MCF 10A (cell line): ENCODE results near the gene PPFIA4. TPM values are rescaled to one million over a fixed set of nuclear protein-coding genes. Genes with fewer than 3 reads are reported as not detected.

Experiments
- BruUV-seq: library from RNA; stranded (reverse); fragments of 400-500 nt; replicated peaks from 2 replicates; lab custom pipeline; 2021; lab: Mats Ljungman, UMichigan
- CTCF ChIA-PET: fragments of 300-600 bp; sonication (Branson Sonifier 250); formaldehyde crosslinking; extraction: SDS; loops from one replicate; lab custom pipeline; 2021; ENCODE audit warnings: antibody characterized with exemption, inconsistent platforms; lab: Yijun Ruan, JAX
- POLR2A ChIA-PET: fragments of 300-600, 350-650 bp; sonication (Branson Sonifier 250); formaldehyde crosslinking; extraction: SDS; loops from one replicate; lab custom pipeline; 2020; ENCODE audit warnings: antibody characterized with exemption, inconsistent platforms; lab: Yijun Ruan, JAX
- DNase-seq: peaks from one replicate; pipeline ENCODE4 v3.0.0-alpha.2; 2018; ENCODE audit not compliant: unreplicated experiment
- H3K27ac Mint-ChIP-seq: one replicate; pipeline ENCODE4 v1.8.0; 2022; ENCODE audit warnings: mild to moderate bottlenecking, low read depth, mixed read lengths; ENCODE audit not compliant: unreplicated experiment
- H3K27me3 Mint-ChIP-seq: one replicate; pipeline ENCODE4 v1.8.0; 2022; ENCODE audit warnings: mixed read lengths; ENCODE audit not compliant: insufficient read depth, unreplicated experiment
- H3K36me3 Mint-ChIP-seq: one replicate; pipeline ENCODE4 v1.8.0; 2022; ENCODE audit warnings: mild to moderate bottlenecking, moderate library complexity, mixed read lengths; ENCODE audit not compliant: insufficient read depth, unreplicated experiment
- H3K4me1 Mint-ChIP-seq: one replicate; pipeline ENCODE4 v1.8.0; 2022; ENCODE audit warnings: mixed read lengths; ENCODE audit not compliant: insufficient read depth, unreplicated experiment
- H3K4me3 Mint-ChIP-seq: one replicate; pipeline ENCODE4 v1.8.0; 2022; ENCODE audit warnings: mild to moderate bottlenecking, moderate library complexity, mixed read lengths; ENCODE audit not compliant: unreplicated experiment
- H3K9me3 Mint-ChIP-seq: one replicate; pipeline ENCODE4 v1.8.0; 2022; ENCODE audit warnings: mixed read lengths; ENCODE audit not compliant: unreplicated experiment
- CTCF ChIP-seq: fragments of 200-600 bp; IDR thresholded peaks from one replicate; pipeline ENCODE4 v1.8.0; 2022; ENCODE audit warnings: antibody characterized with exemption, mild to moderate bottlenecking; ENCODE audit not compliant: unreplicated experiment
- intact Hi-C: fragments of 100-400 bp; cut with micrococcal nuclease; formaldehyde crosslinking; loops from 2 replicates; pipeline ENCODE4 v1.14.1; 2022
- total RNA-seq: library from RNA; stranded (reverse); gene quantifications from 2 replicates; pipeline ENCODE4 v1.2.3, GENCODE V29; 2022

PPFIA4 gene
- total RNA-seq, 1 experiment from 2014 or later: 0.16 TPM

- BruUV-seq: no TSS peak
- intact Hi-C loops: no loop called here
- TF ChIP-seq CTCF: no peak
- Mint-ChIP-seq H3K36me3 (no peaks in the 10 kb centered on the region), H3K27ac (no peak overlapping the region), H3K4me3 (no peak overlapping the region), H3K4me1 (no peaks in the 10 kb centered on the region), H3K27me3 (peaks cover 9% of the 10 kb centered on the region), H3K9me3 (peaks cover 13% of the 10 kb centered on the region)
- no peak for DNase-seq
- POLR2A ChIA-PET: interaction anchor here (0.7 to 1.0 kb wide), 3 partner anchors 14 to 150 kb away, joined by 3 to 4 read pairs (median 4); partner anchors contain the start of gene MYOG
- CTCF ChIA-PET: interaction anchor here (0.5 to 2.1 kb wide), 5 partner anchors 10 to 168 kb away, joined by 3 to 12 read pairs (median 4); no protein-coding TSS in a partner anchor
These were observed 74.2 kb downstream of the PPFIA4 start for GRCh38 chr1:203100516-203100869.

DNA sequence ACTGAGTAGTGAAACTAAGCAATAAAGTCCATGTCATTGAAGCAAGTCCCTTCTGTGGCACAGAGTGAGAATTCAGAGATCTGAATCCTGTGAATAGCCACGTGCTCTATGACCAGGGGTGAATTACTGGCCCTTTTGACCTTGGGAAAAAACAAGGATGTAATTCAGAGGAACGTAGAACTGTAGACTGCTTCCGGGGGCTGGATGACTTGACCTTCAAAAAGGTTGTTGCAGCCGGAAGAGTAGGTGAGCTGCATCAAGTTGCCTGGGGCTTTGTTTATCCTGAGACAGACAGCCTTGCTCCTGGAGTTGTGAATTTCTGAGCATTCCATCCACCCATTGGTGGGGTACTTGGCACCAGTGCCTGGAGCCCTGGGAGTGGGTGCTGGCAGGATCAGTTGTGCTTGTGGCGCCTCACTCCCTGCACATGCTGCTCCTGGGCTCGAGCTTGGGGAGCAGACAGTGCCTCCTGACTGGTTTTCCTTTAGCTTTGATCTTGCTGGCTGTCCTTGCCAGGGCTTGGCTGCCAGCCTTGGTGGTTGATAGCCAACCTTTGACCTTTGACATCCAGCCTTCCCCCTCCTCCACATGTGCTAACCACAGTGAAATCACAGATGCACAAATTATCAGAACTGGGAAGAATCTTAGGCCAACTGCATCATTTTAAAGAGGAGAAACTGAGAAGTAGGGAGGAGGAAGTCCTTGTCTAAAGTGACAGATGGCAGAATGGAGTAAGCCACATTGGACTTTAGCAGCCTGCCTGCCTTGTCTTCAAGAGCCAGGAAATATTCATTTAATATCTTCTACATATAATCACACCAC, 75.7 kb downstream of the PPFIA4 start:
- H3K27me3 Mint-ChIP-seq: peaks cover 22% of the 10 kb centered on the region
- no peaks in the 10 kb centered on the region for H3K36me3 Mint-ChIP-seq
- no peak for TF ChIP-seq CTCF
- no peak overlapping the region for H3K4me3 Mint-ChIP-seq
- H3K4me1 Mint-ChIP-seq: no peaks in the 10 kb centered on the region
- H3K9me3 Mint-ChIP-seq: peaks cover 13% of the 10 kb centered on the region
- no TSS peak for BruUV-seq
- no peak for DNase-seq
- POLR2A ChIA-PET: interaction anchor here (0.7 to 1.2 kb wide), 3 partner anchors 20 to 716 kb away, joined by 3 to 4 read pairs (median 3); no protein-coding TSS in a partner anchor
- intact Hi-C loops: no loop called here
- H3K27ac Mint-ChIP-seq: no peak overlapping the region
- CTCF ChIA-PET: interaction anchor here (0.5 to 2.1 kb wide), 11 partner anchors 8 to 937 kb away, joined by 3 to 12 read pairs (median 4); no protein-coding TSS in a partner anchor

- Mint-ChIP-seq H3K27ac (no peak overlapping the region), H3K9me3 (peaks cover 13% of the 10 kb centered on the region), H3K4me3 (no peak overlapping the region), H3K27me3 (peaks cover 34% of the 10 kb centered on the region), H3K36me3 (no peaks in the 10 kb centered on the region), H3K4me1 (no peaks in the 10 kb centered on the region)
- no peak for TF ChIP-seq CTCF
- CTCF ChIA-PET: interaction anchor here (0.6 to 2.1 kb wide), 13 partner anchors 10 to 938 kb away, joined by 3 to 7 read pairs (median 3); no protein-coding TSS in a partner anchor
- BruUV-seq: no TSS peak
- DNase-seq: no peak
- POLR2A ChIA-PET: interaction anchor here (0.7 to 1.2 kb wide), 2 partner anchors 19 kb away, joined by 3 to 5 read pairs; no protein-coding TSS in a partner anchor
- intact Hi-C loops: no loop called here
These were observed 76.9 kb downstream of the PPFIA4 start for GRCh38 chr1:203103216-203103615.

DNA sequence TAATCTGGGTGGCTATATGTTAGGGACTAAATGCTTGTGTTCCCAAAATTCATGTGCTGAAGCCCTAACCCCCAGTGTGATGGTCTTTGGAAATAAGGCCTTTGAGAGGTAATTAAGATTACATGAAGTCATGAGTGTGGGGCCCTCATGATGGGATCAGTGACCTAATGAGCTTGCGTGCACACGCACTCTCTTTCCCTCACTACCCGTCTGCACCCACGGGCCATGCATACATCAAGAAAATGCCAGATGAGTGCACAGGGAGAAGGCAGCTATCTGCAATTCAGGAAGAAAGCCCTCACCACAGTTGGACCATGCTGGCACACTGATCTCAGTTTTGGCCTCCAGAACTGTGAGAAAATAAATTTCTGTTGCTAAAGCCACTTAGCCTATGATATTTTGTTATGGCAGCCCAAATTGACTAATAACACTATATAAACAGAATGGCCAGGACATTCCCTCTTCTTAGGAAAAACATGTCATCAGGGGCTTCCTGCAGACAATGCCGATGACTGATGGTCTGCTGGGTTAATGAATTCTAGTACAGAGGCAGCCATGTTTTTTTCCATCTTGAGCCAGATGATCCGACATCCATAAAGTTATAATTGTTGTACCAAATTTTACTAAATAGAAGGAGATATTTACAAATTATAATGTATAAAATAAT, 77.7 kb downstream of the PPFIA4 start:
- H3K4me3 Mint-ChIP-seq: no peak overlapping the region
- DNase-seq: no peak
- no peaks in the 10 kb centered on the region for H3K36me3 Mint-ChIP-seq
- no peak for TF ChIP-seq CTCF
- ChIA-PET POLR2A (no interaction called here), CTCF (interaction anchor here (0.6 to 2.1 kb wide), 7 partner anchors 14 to 69 kb away, joined by 3 to 7 read pairs (median 3); no protein-coding TSS in a partner anchor)
- H3K4me1 Mint-ChIP-seq: no peaks in the 10 kb centered on the region
- H3K9me3 Mint-ChIP-seq: peaks cover 13% of the 10 kb centered on the region
- H3K27ac Mint-ChIP-seq: no peak overlapping the region
- peaks cover 41% of the 10 kb centered on the region for H3K27me3 Mint-ChIP-seq
- intact Hi-C loops: no loop called here
- BruUV-seq: no TSS peak
